OCI-LY7 (cell line): ENCODE measurements around the gene ITGB2. TPM values are rescaled to one million over a fixed set of nuclear protein-coding genes. Genes with fewer than 3 reads are reported as not detected.

Source experiments
- BruUV-seq: library from RNA; stranded (reverse); fragments of 400-500 nt; replicated peaks from 2 replicates; lab custom pipeline; 2021; lab: Mats Ljungman, UMichigan
- CTCF ChIA-PET: fragments of 300-600 bp; sonication (Branson Sonifier 250); formaldehyde crosslinking; loops from one replicate; lab custom pipeline; 2022; ENCODE audit warnings: antibody characterized with exemption; ENCODE audit not compliant: unreplicated experiment; lab: Charles Lee
- POLR2A ChIA-PET: fragments of 300-600 bp; sonication (Branson Sonifier 250); formaldehyde crosslinking; loops from one replicate; lab custom pipeline; 2022; ENCODE audit warnings: antibody characterized with exemption; lab: Charles Lee
- DNase-seq: peaks from one replicate; pipeline ENCODE4 v3.0.0-alpha.2; 2015; ENCODE audit warnings: low spot score
- H2AFZ ChIP-seq: fragments of 200-600 bp; sonication (generic), shearing (Covaris generic); 2 replicates; pipeline ENCODE4 v1.6.1; 2014; ENCODE audit warnings: mild to moderate bottlenecking, antibody characterized with exemption, low read length, moderate library complexity
- H3K27ac ChIP-seq: fragments of 200-600 bp; sonication (generic); 2 replicates; pipeline ENCODE4 v1.5.1; 2014; ENCODE audit warnings: mixed run types, low read depth, mild to moderate bottlenecking, moderate library complexity, low read length, inconsistent platforms; ENCODE audit not compliant: poor library complexity, severe bottlenecking
- H3K36me3 ChIP-seq: fragments of 200-600 bp; sonication (generic); 2 replicates; pipeline ENCODE4 v1.6.1; 2014; ENCODE audit warnings: mild to moderate bottlenecking, antibody characterized with exemption, low read length, moderate library complexity, mixed read lengths; ENCODE audit not compliant: insufficient read depth
- H3K4me1 ChIP-seq: fragments of 200-600 bp; sonication (generic); 2 replicates; pipeline ENCODE4 v1.5.1; 2014; ENCODE audit warnings: mild to moderate bottlenecking, low read length; ENCODE audit not compliant: insufficient read depth, poor library complexity, severe bottlenecking
- H3K4me2 ChIP-seq: fragments of 200-600 bp; sonication (generic); 2 replicates; pipeline ENCODE4 v1.6.1; 2014; ENCODE audit warnings: mild to moderate bottlenecking, low read length
- H3K4me3 ChIP-seq: fragments of 200-600 bp; sonication (generic); 2 replicates; pipeline ENCODE4 v1.5.1; 2014; ENCODE audit warnings: mild to moderate bottlenecking, low read depth, low read length; ENCODE audit not compliant: poor library complexity, severe bottlenecking
- H3K79me2 ChIP-seq: fragments of 200-600 bp; sonication (generic); 2 replicates; pipeline ENCODE4 v1.6.1; 2016; ENCODE audit warnings: low read depth, mild to moderate bottlenecking, low read length, moderate library complexity, mixed read lengths; ENCODE audit not compliant: insufficient read depth
- H3K9me2 ChIP-seq: fragments of 200-600 bp; sonication (generic); 2 replicates; pipeline ENCODE4 v1.6.1; 2016; ENCODE audit warnings: mild to moderate bottlenecking, low read length, mixed read lengths; ENCODE audit not compliant: insufficient read depth
- H3K9me3 ChIP-seq: fragments of 200-600 bp; sonication (generic); 2 replicates; pipeline ENCODE4 v1.6.1; 2014; ENCODE audit warnings: mild to moderate bottlenecking, mixed run types, low read length, mixed read lengths
- H4K20me1 ChIP-seq: fragments of 200-600 bp; sonication (generic); 2 replicates; pipeline ENCODE4 v1.6.1; 2014; ENCODE audit warnings: mild to moderate bottlenecking, antibody characterized with exemption, low read length, moderate library complexity, mixed read lengths; ENCODE audit not compliant: insufficient read depth
- CTCF ChIP-seq: fragments of 200-600 bp; sonication (generic); conservative IDR thresholded peaks from 2 replicates; pipeline ENCODE4 v1.5.1; 2014; ENCODE audit warnings: mild to moderate bottlenecking, antibody characterized with exemption, low read length, moderate library complexity, mixed read lengths
- EZH2phosphoT487 ChIP-seq: fragments of 200-600 bp; sonication (generic); IDR thresholded peaks from 2 replicates; pipeline ENCODE4 v1.6.1; 2018; ENCODE audit warnings: low read depth, borderline replicate concordance, mild to moderate bottlenecking, mixed run types, antibody characterized with exemption, low read length, moderate library complexity, mixed read lengths
- intact Hi-C: fragments of 100-400 bp; cut with micrococcal nuclease; formaldehyde crosslinking; loops from one replicate; pipeline ENCODE4 v1.10.0; 2022; ENCODE audit not compliant: unreplicated experiment
- total RNA-seq, 2 experiments: library from RNA; depleted of rRNA in 1 of 2; stranded (reverse); fragments of >200 nt in 1 of 2; shearing (Covaris generic) in 1 of 2; gene quantifications; 2 replicates each; pipeline ENCODE4 v1.2.3, GENCODE V29; 2014 to 2022

Gene ITGB2
- total RNA-seq, 2 experiments from 2014 or later = 11.6 to 78.9 TPM

GRCh38 chr21:44878053-44878982 is 42.4 kb downstream of the ITGB2 start:
- Histone ChIP-seq H3K9me2 (no peaks in the 10 kb centered on the region), H3K4me2 (no peak overlapping the region), H4K20me1 (no peaks in the 10 kb centered on the region), H3K27ac (no peak overlapping the region), H3K4me1 (peaks cover 44% of the 10 kb centered on the region), H3K79me2 (no peaks in the 10 kb centered on the region), H3K36me3 (no peaks in the 10 kb centered on the region), H2AFZ (no peak overlapping the region), H3K9me3 (no peaks in the 10 kb centered on the region), H3K4me3 (no peak overlapping the region)
- no peak for DNase-seq
- CTCF ChIA-PET = no interaction called here
- intact Hi-C loops = no loop called here
- no TSS peak for BruUV-seq
- POLR2A ChIA-PET = no interaction called here
- TF ChIP-seq EZH2phosphoT487 (no peak), CTCF (no peak)

GRCh38 chr21:44876849-44877575 is 43.7 kb downstream of the ITGB2 start:
- no peak for DNase-seq
- TF ChIP-seq EZH2phosphoT487 = no peak
- no peak for TF ChIP-seq CTCF
- BruUV-seq = no TSS peak
- peaks cover 7% of the 10 kb centered on the region; the same call in 1 of the 2 replicates for H3K79me2 ChIP-seq
- no peaks in the 10 kb centered on the region for H3K9me3 ChIP-seq
- H3K4me1 ChIP-seq = peaks cover 46% of the 10 kb centered on the region
- no peak overlapping the region for H3K4me3 ChIP-seq
- H3K27ac ChIP-seq = no peak overlapping the region
- H2AFZ ChIP-seq = no peak overlapping the region
- no peak overlapping the region for H3K4me2 ChIP-seq
- no peaks in the 10 kb centered on the region for H3K36me3 ChIP-seq
- ChIA-PET POLR2A (no interaction called here), CTCF (no interaction called here)
- peaks cover 7% of the 10 kb centered on the region; the same call in 1 of the 2 replicates for H4K20me1 ChIP-seq
- intact Hi-C loops = no loop called here
- H3K9me2 ChIP-seq = no peaks in the 10 kb centered on the region
